Omental fat pad (tissue), 4 donors: ENCODE results near the gene NHS. TPM values are rescaled to one million over a fixed set of nuclear protein-coding genes. Genes with fewer than 3 reads are reported as not detected.

Source experiments
- ATAC-seq: fragments of 150-250 bp; one replicate; pipeline ENCODE4 v1.9.1; 2016; ENCODE audit warnings: mild to moderate bottlenecking, moderate library complexity; ENCODE audit not compliant: low FRiP score
- DNase-seq: peaks from one replicate; pipeline ENCODE4 v3.0.0-alpha.2; 2019; ENCODE audit warnings: low spot score
- CTCF ChIP-seq, 3 donors: fragments of 450-650 bp; IDR thresholded peaks; one replicate each; pipeline ENCODE4 v1.5.1; 2016 to 2017; ENCODE audit warnings: antibody characterized with exemption in 3 of 3, mild to moderate bottlenecking in 3 of 3, moderate library complexity in 2 of 3
- total RNA-seq, 4 donors: library from RNA; depleted of rRNA; stranded (reverse); fragments of >200 nt; gene quantifications; one replicate each; pipeline ENCODE4 v1.1.0, GENCODE V29; 2016

The NHS gene
- total RNA-seq, 4 donors from 2014 or later: 4.0 to 9.7 (median 7.6) TPM

GRCh38 chrX:17520016-17520615 lies 145.1 kb downstream of the NHS start:
- no peak for DNase-seq
- no peak for TF ChIP-seq CTCF (IDR thresholded peaks at IDR 0.05)
- ATAC-seq: no peak

- TF ChIP-seq CTCF (IDR thresholded peaks at IDR 0.05): no peak
- ATAC-seq (no peak), DNase-seq (no peak)
Measured at GRCh38 chrX:17521871-17522693, 147.1 kb downstream of the NHS start.

- ATAC-seq (no peak), DNase-seq (no peak)
- TF ChIP-seq CTCF (IDR thresholded peaks at IDR 0.05): no peak
Measured at GRCh38 chrX:17525266-17525665, 150.3 kb downstream of the NHS start.

DNA sequence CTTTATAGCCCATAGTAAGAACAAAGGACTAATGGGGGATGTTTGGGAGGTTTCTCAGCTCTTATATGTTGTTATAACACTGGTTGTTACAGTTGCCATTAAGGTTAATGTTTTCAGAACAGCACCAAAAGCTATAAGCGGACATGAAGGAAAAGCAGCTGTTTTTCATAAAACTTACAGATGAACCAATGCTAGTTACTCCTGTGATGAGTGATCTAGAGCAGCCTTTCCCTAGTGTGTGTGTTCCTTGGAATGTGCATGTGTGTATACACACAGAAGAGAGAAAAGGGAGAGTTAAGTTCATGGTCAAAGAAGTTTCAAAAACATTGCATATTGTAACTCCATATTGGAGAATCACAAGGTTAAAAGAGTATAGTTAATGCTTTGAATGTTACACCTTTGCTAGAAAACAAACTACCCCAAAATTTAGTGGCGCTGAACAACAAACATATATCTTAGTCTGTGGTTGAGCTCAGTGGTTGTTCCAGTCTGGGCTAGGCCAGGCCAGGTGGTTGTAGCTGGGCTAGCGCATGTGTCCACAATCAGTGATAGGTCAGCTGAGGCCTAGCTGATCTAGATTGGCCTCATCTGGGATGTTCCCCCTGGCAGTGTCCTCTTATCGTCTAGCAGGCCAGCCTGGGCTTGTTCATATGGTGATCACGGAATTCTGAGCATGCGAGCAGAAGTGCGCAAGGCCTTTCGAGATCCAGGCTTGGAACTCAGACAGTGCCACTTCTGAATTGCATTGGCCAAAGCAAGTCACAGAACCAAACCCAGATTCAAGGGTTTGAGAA lies 151.0 kb downstream of the NHS start:
- DNase-seq (no peak), ATAC-seq (no peak)
- TF ChIP-seq CTCF (IDR thresholded peaks at IDR 0.05): no peak

- DNase-seq: no peak
- no peak for ATAC-seq
- no peak for TF ChIP-seq CTCF (IDR thresholded peaks at IDR 0.05)
Measured at GRCh38 chrX:17527135-17527701, 152.2 kb downstream of the NHS start.

GRCh38 chrX:17527922-17528321 lies 152.9 kb downstream of the NHS start:
- ATAC-seq (no peak), DNase-seq (no peak)
- no peak for TF ChIP-seq CTCF (IDR thresholded peaks at IDR 0.05)
